ENCODE measurements around the gene SCGN. TPM values are rescaled to one million over a fixed set of nuclear protein-coding genes. Genes with fewer than 3 reads are reported as not detected.

The SCGN gene
- total and polyA plus RNA-seq, 2 of the 4 experiments (the other 2 are of a cell fraction): not detected

DNA sequence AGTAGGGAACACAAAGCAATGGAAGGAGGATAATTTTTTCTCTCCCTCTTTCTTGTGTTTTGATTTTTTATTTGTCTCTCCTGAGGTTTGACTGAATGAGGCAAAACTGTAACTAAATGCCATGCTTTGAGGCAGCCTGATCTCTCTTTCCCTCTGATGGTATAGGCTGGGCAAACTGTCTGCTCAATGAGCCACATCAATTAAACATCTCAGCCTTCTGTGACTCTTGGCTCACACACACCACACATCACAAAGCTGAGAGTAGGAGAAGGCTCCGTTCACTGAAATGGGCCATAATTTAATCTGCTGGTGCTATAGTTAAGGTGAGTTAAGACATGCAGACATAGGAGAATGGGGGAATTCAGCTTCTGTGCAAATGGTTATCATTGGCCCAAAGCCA lies 28.1 kb upstream of the SCGN start:
- no peaks in the 10 kb centered on the region for H3K36me3 ChIP-seq (ENCODE audit: control insufficient read depth, insufficient read depth, low read length)
- H4K20me1 ChIP-seq (ENCODE audit: insufficient read depth, low read length): no peaks in the 10 kb centered on the region
- H2AFZ ChIP-seq (replicated peaks; ENCODE audit: low read length, poor library complexity): no peak overlapping the region
- H3K23ac ChIP-seq (ENCODE audit: low read depth, low read length): no peak overlapping the region
- TF ChIP-seq CEBPB (IDR thresholded peaks at IDR 0.05; ENCODE audit: low read depth, low read length) (no peak), MXI1 (IDR thresholded peaks at IDR 0.05; ENCODE audit: borderline replicate concordance, low read depth, low read length) (no peak), MAZ (IDR thresholded peaks at IDR 0.05; ENCODE audit: borderline replicate concordance, low read depth, low read length) (no peak)
- TF ChIP-seq, protein P1, sequence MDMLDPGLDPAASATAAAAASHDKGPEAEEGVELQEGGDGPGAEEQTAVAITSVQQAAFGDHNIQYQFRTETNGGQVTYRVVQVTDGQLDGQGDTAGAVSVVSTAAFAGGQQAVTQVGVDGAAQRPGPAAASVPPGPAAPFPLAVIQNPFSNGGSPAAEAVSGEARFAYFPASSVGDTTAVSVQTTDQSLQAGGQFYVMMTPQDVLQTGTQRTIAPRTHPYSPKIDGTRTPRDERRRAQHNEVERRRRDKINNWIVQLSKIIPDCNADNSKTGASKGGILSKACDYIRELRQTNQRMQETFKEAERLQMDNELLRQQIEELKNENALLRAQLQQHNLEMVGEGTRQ (IDR thresholded peaks at IDR 0.05; ENCODE audit: low read depth, low read length): no peak
- no peaks in the 10 kb centered on the region for H3K79me1 ChIP-seq (ENCODE audit: low read depth in 1 of 2, low read length in 2 of 2)
- H3K4me2 ChIP-seq (ENCODE audit: low read depth, low read length): no peak overlapping the region
- H3K4ac ChIP-seq (ENCODE audit: low read depth, low read length): no peak overlapping the region
- ChIA-PET CTCF (no interaction called here), POLR2A (ENCODE audit: unreplicated experiment) (no interaction called here)
- H4K8ac ChIP-seq (ENCODE audit: low read depth in 2 of 2, low read length in 2 of 2): no peak overlapping the region
- H3K4me1 ChIP-seq (ENCODE audit: control insufficient read depth, insufficient read depth, low read length): no peaks in the 10 kb centered on the region
- DNase-seq (no peak), ATAC-seq (ENCODE audit: low read depth) (no peak)
- no peak overlapping the region for H3K14ac ChIP-seq (replicated peaks; ENCODE audit: low read depth, low read length)
- H3K9me1 ChIP-seq (ENCODE audit: insufficient read depth, low read length): no peaks in the 10 kb centered on the region
- dilution Hi-C loops (cut with HindIII; ENCODE audit: low sequenced_read_pairs, unreplicated experiment): no loop called here
- H3K9ac ChIP-seq (ENCODE audit: low read depth, low read length): no peak overlapping the region
- H2BK120ac ChIP-seq (ENCODE audit: low read depth, low read length): no peak overlapping the region
- no peak overlapping the region for H4K91ac ChIP-seq (ENCODE audit: insufficient read depth, low read depth, low read length)
- H3K27me3 ChIP-seq (ENCODE audit: control insufficient read depth, insufficient read depth, low read length): no peaks in the 10 kb centered on the region
- H2AK5ac ChIP-seq (ENCODE audit: low read depth, low read length): no peak overlapping the region
- H2BK20ac ChIP-seq (ENCODE audit: low read depth, low read length): no peak overlapping the region
- intact Hi-C loops (cut with micrococcal nuclease): no loop called here
- in situ Hi-C loops (cut with MboI; ENCODE audit: low sequenced_read_pairs): loop anchor here (25.0 kb wide), 1 partner anchor 1037 kb away; no protein-coding TSS in a partner anchor
- no peak overlapping the region for H2BK15ac ChIP-seq (ENCODE audit: low read depth, low read length)
- H3K56ac ChIP-seq (ENCODE audit: extremely low read depth, insufficient read depth, low read length): no peak overlapping the region
- no peak overlapping the region for H3K4me3 ChIP-seq (ENCODE audit: insufficient read depth, low read depth, low read length)
- H2AK9ac ChIP-seq (replicated peaks; ENCODE audit: low read depth, low read length, poor library complexity): no peak overlapping the region
- H2BK5ac ChIP-seq (ENCODE audit: low read depth, low read length, poor library complexity, severe bottlenecking): no peak overlapping the region
- no peaks in the 10 kb centered on the region for H3K9me3 ChIP-seq (ENCODE audit: control insufficient read depth, insufficient read depth, low read length)
- no peak overlapping the region for H3K27ac ChIP-seq (ENCODE audit: insufficient read depth, low read length)
- no TSS peak for BruUV-seq (replicated peaks)
- H4K5ac ChIP-seq (ENCODE audit: low read depth, low read length): no peak overlapping the region
- no peak overlapping the region for H3K18ac ChIP-seq (ENCODE audit: low read depth, low read length)
- WGBS, 2 experiments (ENCODE audit: extremely low coverage in 2 of 2, insufficient read length in 1 of 2): no CpG with 5 or more reads among the region's 1 CpG
